H1 (cell line): ENCODE results near the gene MTMR6. TPM values are rescaled to one million over a fixed set of nuclear protein-coding genes. Genes with fewer than 3 reads are reported as not detected.

Experiments
- CTCF ChIA-PET: fragments of 300-600 bp; sonication (Branson Sonifier 250); formaldehyde crosslinking; loops from one replicate; lab custom pipeline; 2021; ENCODE audit not compliant: partially characterized antibody; lab: Charles Lee
- POLR2A ChIA-PET: fragments of 300-600 bp; sonication (Branson Sonifier 250); formaldehyde crosslinking; loops from one replicate; lab custom pipeline; 2021; ENCODE audit warnings: inconsistent platforms; ENCODE audit not compliant: partially characterized antibody; lab: Charles Lee
- DNase-seq, 2 experiments: peaks; one replicate each; pipeline versions ENCODE4 v3.0.0 to v3.0.0-alpha.2; 2010 to 2022; ENCODE audit warnings: low spot score in 2 of 2, low read depth in 1 of 2, mixed read lengths in 1 of 2
- FAIRE-seq: peaks from 2 replicates; lab custom pipeline; 2011; peaks lifted over from hg19 to GRCh38; lab: Jason Lieb, UNC
- H2AFZ ChIP-seq: 2 replicates; pipeline ENCODE4 v1.8.1; 2012; ENCODE audit warnings: low read length, inconsistent platforms
- H2AK5ac ChIP-seq: 2 replicates; pipeline ENCODE4 v1.6.1; 2013; ENCODE audit warnings: low read depth, low read length
- H2BK120ac ChIP-seq: replicated peaks from 2 replicates; pipeline ENCODE3; 2013; ENCODE audit warnings: low read depth, low read length, inconsistent platforms
- H2BK12ac ChIP-seq: 2 replicates; pipeline ENCODE4 v1.6.1; 2013; ENCODE audit warnings: low read depth, low read length
- H2BK15ac ChIP-seq: 2 replicates; pipeline ENCODE4 v1.6.1; 2013; ENCODE audit warnings: low read length
- H2BK20ac ChIP-seq: 2 replicates; pipeline ENCODE4 v1.6.1; 2013; ENCODE audit warnings: low read length
- H2BK5ac ChIP-seq: 2 replicates; pipeline ENCODE4 v1.6.1; 2013; ENCODE audit warnings: low read depth, low read length
- H3K14ac ChIP-seq: 2 replicates; pipeline ENCODE4 v1.6.1; 2013; ENCODE audit warnings: inconsistent platforms; ENCODE audit not compliant: insufficient read length
- H3K18ac ChIP-seq: 2 replicates; pipeline ENCODE4 v1.6.1; 2013; ENCODE audit warnings: low read length; ENCODE audit errors: extremely low read depth
- H3K23ac ChIP-seq: 2 replicates; pipeline ENCODE4 v1.6.1; 2013; ENCODE audit warnings: inconsistent platforms; ENCODE audit not compliant: insufficient read length
- H3K23me2 ChIP-seq: 2 replicates; pipeline ENCODE4 v1.6.1; 2013; ENCODE audit warnings: low read depth, low read length
- H3K27ac ChIP-seq: 2 replicates; pipeline ENCODE4 v1.6.1; 2011; ENCODE audit warnings: low read depth, low read length, inconsistent platforms
- H3K27me3 ChIP-seq, 4 experiments: replicated peaks in 1 of 4; 1 replicate in 1 of 4; 2 replicates in 3 of 4; pipeline versions ENCODE4 v1.6.1 to v1.8.1; 2011 to 2013; ENCODE audit warnings: low read length in 3 of 4, mild to moderate bottlenecking in 3 of 4, inconsistent platforms in 2 of 4, mixed read lengths in 2 of 4, moderate library complexity in 1 of 4; ENCODE audit not compliant: control insufficient read depth in 3 of 4, insufficient read depth in 3 of 4; ENCODE audit errors: extremely low read depth in 1 of 4
- H3K36me3 ChIP-seq, 4 experiments: 2 replicates each; pipeline versions ENCODE4 v1.6.1 to v1.8.1; 2011 to 2013; ENCODE audit warnings: mild to moderate bottlenecking in 4 of 4, low read length in 3 of 4, moderate library complexity in 2 of 4, control low read depth in 1 of 4, inconsistent platforms in 1 of 4; ENCODE audit not compliant: insufficient read depth in 4 of 4, control insufficient read depth in 2 of 4
- H3K4ac ChIP-seq: replicated peaks from 2 replicates; pipeline ENCODE3; 2013; ENCODE audit warnings: low read length, low read depth, mixed read lengths, inconsistent platforms; ENCODE audit not compliant: insufficient read length
- H3K4me1 ChIP-seq, 4 experiments: replicated peaks in 1 of 4; 1 replicate in 1 of 4; 2 replicates in 3 of 4; pipeline versions ENCODE4 v1.6.1 to v1.8.1; 2011 to 2013; ENCODE audit warnings: low read length in 3 of 4, inconsistent platforms in 2 of 4, mixed read lengths in 1 of 4; ENCODE audit not compliant: insufficient read depth in 4 of 4, control insufficient read depth in 3 of 4
- H3K4me2 ChIP-seq, 2 experiments: 2 replicates each; pipeline versions ENCODE4 v1.6.1 to v1.8.1; 2011 to 2013; ENCODE audit warnings: low read depth in 2 of 2, low read length in 2 of 2, control low read depth in 1 of 2, inconsistent platforms in 1 of 2, mild to moderate bottlenecking in 1 of 2; ENCODE audit not compliant: insufficient read depth in 1 of 2
- H3K4me3 ChIP-seq, 4 experiments: fragments of 200-600, 300-600 bp in 1 of 4; sonication (generic), shearing (Covaris generic), sonication (Bioruptor Twin) in 1 of 4; 2 replicates each; pipeline versions ENCODE4 v1.5.1 to v1.8.1; 2011 to 2016; ENCODE audit warnings: low read length in 4 of 4, low read depth in 3 of 4, control low read depth in 2 of 4, inconsistent platforms in 2 of 4, mild to moderate bottlenecking in 2 of 4, mixed read lengths in 1 of 4, moderate library complexity in 1 of 4; ENCODE audit not compliant: insufficient read depth in 2 of 4; ENCODE audit errors: extremely low read depth in 1 of 4
- H3K56ac ChIP-seq: replicated peaks from 2 replicates; pipeline ENCODE3; 2013; ENCODE audit warnings: low read depth, mild to moderate bottlenecking, mixed read lengths, low read length, inconsistent platforms; ENCODE audit not compliant: insufficient read length
- H3K79me1 ChIP-seq: 2 replicates; pipeline ENCODE4 v1.6.1; 2013; ENCODE audit warnings: low read depth, low read length, control low read depth
- H3K79me2 ChIP-seq, 2 experiments: 2 replicates each; pipeline versions ENCODE4 v1.6.1 to v1.8.1; 2012 to 2013; ENCODE audit warnings: low read length in 2 of 2, mild to moderate bottlenecking in 2 of 2, inconsistent platforms in 1 of 2; ENCODE audit not compliant: insufficient read depth in 2 of 2, control insufficient read depth in 1 of 2
- H3K9ac ChIP-seq, 4 experiments: replicated peaks in 1 of 4; 1 replicate in 1 of 4; 2 replicates in 3 of 4; pipeline versions ENCODE4 v1.6.1 to v1.8.1; 2011 to 2013; ENCODE audit warnings: low read depth in 3 of 4, low read length in 3 of 4, control low read depth in 2 of 4, mild to moderate bottlenecking in 2 of 4, moderate library complexity in 2 of 4, inconsistent platforms in 1 of 4; ENCODE audit errors: extremely low read depth in 1 of 4
- H3K9me3 ChIP-seq, 2 experiments: 2 replicates each; pipeline versions ENCODE4 v1.6.1 to v1.8.1; 2012 to 2013; ENCODE audit warnings: mild to moderate bottlenecking in 2 of 2, moderate library complexity in 2 of 2, control low read depth in 1 of 2, inconsistent platforms in 1 of 2, low read depth in 1 of 2, low read length in 1 of 2, mixed read lengths in 1 of 2; ENCODE audit not compliant: insufficient read depth in 2 of 2
- H4K20me1 ChIP-seq, 2 experiments: replicated peaks in 1 of 2; 2 replicates each; pipeline versions ENCODE3 to v1.8.1; 2011 to 2013; ENCODE audit warnings: inconsistent platforms in 2 of 2, low read length in 2 of 2, mild to moderate bottlenecking in 1 of 2; ENCODE audit not compliant: insufficient read depth in 2 of 2, control insufficient read depth in 1 of 2
- H4K5ac ChIP-seq: 2 replicates; pipeline ENCODE4 v1.6.1; 2013; ENCODE audit warnings: low read length, low read depth, mixed read lengths, inconsistent platforms; ENCODE audit not compliant: insufficient read length
- H4K8ac ChIP-seq: 2 replicates; pipeline ENCODE4 v1.8.0; 2013; ENCODE audit warnings: mild to moderate bottlenecking, moderate library complexity, low read length, inconsistent platforms; ENCODE audit not compliant: insufficient read depth; ENCODE audit errors: extremely low read depth
- H4K91ac ChIP-seq: replicated peaks from 2 replicates; pipeline ENCODE3; 2013; ENCODE audit warnings: low read length, mixed read lengths, inconsistent platforms; ENCODE audit not compliant: insufficient read length
- MAX ChIP-seq: IDR thresholded peaks from 2 replicates; pipeline ENCODE4 v1.6.1; 2012; ENCODE audit warnings: inconsistent platforms
- RAD21 ChIP-seq, 2 experiments: IDR thresholded peaks in 1 of 2; conservative IDR thresholded peaks in 1 of 2; 2 replicates each; pipeline ENCODE4 v1.6.1; 2011; ENCODE audit warnings: low read depth in 2 of 2, low read length in 2 of 2, improper control_type of control experiment in 1 of 2, inconsistent platforms in 1 of 2, mild to moderate bottlenecking in 1 of 2, moderate library complexity in 1 of 2
- WGBS, 2 experiments: shearing (Covaris generic) in 1 of 2; methylation state at CpG; one replicate each; pipeline versions ENCODE4 v1.1.6 to v1.1.7; 2013 to 2015; ENCODE audit warnings: low lambda C conversion rate in 2 of 2, mixed read lengths in 2 of 2, inconsistent platforms in 1 of 2, low coverage in 1 of 2, missing lambda C conversion rate in 1 of 2; ENCODE audit not compliant: insufficient replicate concordance in 2 of 2, insufficient coverage in 1 of 2, insufficient read length in 1 of 2; ENCODE audit errors: extremely low coverage in 1 of 2, missing lambda C conversion rate in 1 of 2; 5-methylcytosine and 5-hydroxymethylcytosine counted together
- polyA plus RNA-seq, 7 experiments: library from polyadenylated mRNA; depleted of rRNA in 3 of 7; stranded (reverse) in 5 of 7; unstranded in 2 of 7; fragments of >200 nt in 5 of 7; fragments of 200-250 nt in 2 of 7; gene quantifications; 1 replicate in 5 of 7; 2 replicates in 1 of 7; 4 replicates in 1 of 7; pipeline versions ENCODE4 v1.2.1 to v1.2.3, GENCODE V29; 2011 to 2013; ENCODE audit warnings: missing spikeins in 2 of 7, mixed read lengths in 2 of 7
- total RNA-seq: library from RNA; stranded (reverse); fragmentation: NEBNext Ultra II Directional; extraction: Animal tissue kit (Norgen Biotek cat#: 25700); gene quantifications from 2 replicates; pipeline ENCODE4 v1.2.1, GENCODE V29; 2021

The MTMR6 gene
- total and polyA plus RNA-seq, 2 of the 8 experiments (the other 6 are each of a cell fraction or from before 2014, with no cell fraction given), result 2.1 to 8.4 TPM

- Histone ChIP-seq H3K27ac (no peak overlapping the region), H3K4me1 (peaks cover 0 to 3% (median 0%) of the 10 kb centered on the region in 4 experiments; a peak in 1 of 7 replicates), H2BK120ac (no peak overlapping the region), H3K79me1 (no peaks in the 10 kb centered on the region), H2AFZ (no peak overlapping the region), H3K23me2 (no peaks in the 10 kb centered on the region), H3K4me2 (no peak overlapping the region), H3K14ac (no peak overlapping the region), H3K18ac (no peak overlapping the region), H4K5ac (no peak overlapping the region), H3K36me3 (0 out of 8 replicates have a peak, but pooled peaks cover 0 to 2% (median 0%) of the 10 kb centered on the region in 4 experiments), H3K4me3 (no peak overlapping the region), H3K27me3 (no peaks in the 10 kb centered on the region), H4K20me1 (peaks cover 0 to 2% of the 10 kb centered on the region in 2 experiments), H2BK15ac (no peak overlapping the region), H3K23ac (no peak overlapping the region), H2BK5ac (no peak overlapping the region), H4K91ac (no peak overlapping the region), H3K56ac (no peak overlapping the region), H2BK12ac (no peak overlapping the region), H2BK20ac (no peak overlapping the region), H3K9me3 (no peaks in the 10 kb centered on the region), H3K79me2 (no peaks in the 10 kb centered on the region), H2AK5ac (no peak overlapping the region), H4K8ac (no peak overlapping the region), H3K9ac (no peak overlapping the region), H3K4ac (no peak overlapping the region)
- WGBS, 2 experiments, result 100% methylated on average over 1 of the region's 1 CpG; no CpG with 5 or more reads in 1 of the 2 experiments
- DNase-seq (no peak), FAIRE-seq (no peak)
- ChIA-PET POLR2A (no interaction called here), CTCF (no interaction called here)
- TF ChIP-seq MAX (no peak), RAD21 (IDR thresholded peaks at IDR 0.05 in 1 of 2, conservative IDR thresholded peaks at IDR 0.05 in 1 of 2; ENCODE audit: low read depth in 2 of 2, low read length in 2 of 2) (0 out of 4 replicates have a peak, but pooled peaks of 1 of the 2 experiments have one; percentile 14)
Measured at GRCh38 chr13:25267715-25268114, 19.6 kb downstream of the MTMR6 start.
